Heart left ventricle (tissue), 16 donors: ENCODE measurements around the gene THAP5. TPM values are rescaled to one million over a fixed set of nuclear protein-coding genes. Genes with fewer than 3 reads are reported as not detected.

Source experiments
- ATAC-seq, 4 donors: fragments of 200-7000 bp; cut with Tn5 transposase; one replicate each; pipeline ENCODE4 v1.9.1; 2020 to 2022; ENCODE audit warnings: moderate library complexity in 4 of 4, mild to moderate bottlenecking in 3 of 4, moderate number of reproducible peaks in 1 of 4
- DNase-seq, 5 donors: peaks; one replicate each; pipeline ENCODE4 v3.0.0-alpha.2; 2020
- H3K27ac ChIP-seq, 12 donors: fragments of 200-600 bp; sonication (generic) in 4 of 12; one replicate each; pipeline versions ENCODE4 v1.5.0 to v1.8.0; 2016 to 2022; ENCODE audit warnings: mild to moderate bottlenecking in 2 of 12
- H3K27me3 ChIP-seq, 9 donors: fragments of 200-600 bp; sonication (generic) in 2 of 9; one replicate each; pipeline versions ENCODE4 v1.5.1 to v1.8.0; 2016 to 2022; ENCODE audit warnings: mild to moderate bottlenecking in 3 of 9
- H3K36me3 ChIP-seq, 9 donors: fragments of 200-600 bp; sonication (generic) in 2 of 9; one replicate each; pipeline versions ENCODE4 v1.5.0 to v1.8.0; 2018 to 2022; ENCODE audit warnings: mild to moderate bottlenecking in 2 of 9
- H3K4me1 ChIP-seq, 12 donors: fragments of 200-600 bp; sonication (generic) in 4 of 12; one replicate each; pipeline versions ENCODE4 v1.5.0 to v1.8.0; 2016 to 2022; ENCODE audit warnings: mild to moderate bottlenecking in 3 of 12
- H3K4me3 ChIP-seq, 12 donors: fragments of 200-600 bp; sonication (generic) in 4 of 12; one replicate each; pipeline versions ENCODE4 v1.5.0 to v1.8.0; 2017 to 2022; ENCODE audit warnings: mild to moderate bottlenecking in 9 of 12, moderate library complexity in 4 of 12
- H3K9me3 ChIP-seq, 12 donors: fragments of 200-600 bp; sonication (generic) in 4 of 12; one replicate each; pipeline versions ENCODE4 v1.5.0 to v1.8.0; 2016 to 2022; ENCODE audit warnings: mild to moderate bottlenecking in 1 of 12
- POLR2A ChIP-seq, 2 donors: fragments of 450-650 bp; IDR thresholded peaks; one replicate each; pipeline ENCODE4 v1.6.1; 2017; ENCODE audit warnings: antibody characterized with exemption in 2 of 2, mild to moderate bottlenecking in 2 of 2, moderate library complexity in 2 of 2
- WGBS, 4 donors: extraction: QIAGEN DNeasy Blood & Tissue Kit in 2 of 4; methylation state at CpG; one replicate each; pipeline versions ENCODE4 v1.1.5 to v1.1.7; 2013 to 2018; 5-methylcytosine and 5-hydroxymethylcytosine counted together
- intact Hi-C, 10 donors: fragments of 100-400 bp; cut with DNase I; formaldehyde crosslinking; loops; one replicate each; pipeline versions ENCODE4 v1.11.1 to v1.14.2; 2022
- long read RNA-seq, 3 donors: library from polyadenylated mRNA; unstranded; transcript quantifications; one replicate each; pipeline ENCODE4 v2.0.0, GENCODE V29; 2020 to 2021
- polyA plus RNA-seq, 2 donors: library from polyadenylated mRNA; stranded (reverse); fragments of 200-250 nt; gene quantifications; one replicate each; pipeline ENCODE4 v1.2.3, GENCODE V29; 2013
- total RNA-seq, 9 donors: library from RNA; depleted of rRNA in 2 of 9; stranded (reverse); fragments of >200 nt in 2 of 9; fragmentation: NEBNext Ultra II Directional in 3 of 9; extraction: Animal tissue kit (Norgen Biotek cat#: 25700) in 3 of 9; gene quantifications; one replicate each; pipeline versions ENCODE4 v1.1.0 to v1.2.4, GENCODE V29; 2016 to 2023
- TF ChIP-seq, protein P1 (sequence below), 12 donors: fragments of 200-600 bp; sonication (generic) in 4 of 12; IDR thresholded peaks; one replicate each; pipeline versions ENCODE4 v1.5.0 to v1.8.0; 2018 to 2022; ENCODE audit warnings: antibody characterized with exemption in 12 of 12, mild to moderate bottlenecking in 5 of 12
- donor health status: ischemic (EF 13 %, LVEDD 7.1; RV severe dilation, severe dysfunction).
- donor health status: healthy with polysubstance abuse.
- donor health status: DM: no; HTN: yes; CAD: no.
- donor health status: DM: no; HTN: no; CAD: no.
- donor health status: ischemic (EF 25% LVEDD 6.9; RV normal size, moderate dysfunction).
- donor health status: ischemic (EF 25% LVEDD 5.7; RV mildly dilated, moderate dysfunction).
- donor health status: healthy.
- donor health status: DM: yes; HTN: yes; CAD: no.
- donor health status: ischemic (EF 35%, LVEDD 5.7; RV mildly dilated, moderate dysfunction).
- donor health status: nonischemic (EF 11% LVEDD 7.7; RV severe dilation, severe dysfunction).
- donor health status: DM: yes; HTN: yes; CAD: no.
- donor health status: PGD.
- donor health status: ischemic (EF 29% LVEDD 5.4; RV normal size, mild dysfunction).
- donor health status: nonischemic (EF 23%, LVEDD 6.1; RV moderate dilation, normal function).

THAP5 gene, protein sequence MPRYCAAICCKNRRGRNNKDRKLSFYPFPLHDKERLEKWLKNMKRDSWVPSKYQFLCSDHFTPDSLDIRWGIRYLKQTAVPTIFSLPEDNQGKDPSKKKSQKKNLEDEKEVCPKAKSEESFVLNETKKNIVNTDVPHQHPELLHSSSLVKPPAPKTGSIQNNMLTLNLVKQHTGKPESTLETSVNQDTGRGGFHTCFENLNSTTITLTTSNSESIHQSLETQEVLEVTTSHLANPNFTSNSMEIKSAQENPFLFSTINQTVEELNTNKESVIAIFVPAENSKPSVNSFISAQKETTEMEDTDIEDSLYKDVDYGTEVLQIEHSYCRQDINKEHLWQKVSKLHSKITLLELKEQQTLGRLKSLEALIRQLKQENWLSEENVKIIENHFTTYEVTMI
- total RNA-seq (10 to 100 TPM; 22.3 to 34.4 (median 26.3) TPM), polyA plus RNA-seq (10 to 100 TPM in 1 of 2 donors, 1 to 10 TPM in 1; 7.6 to 16.3 TPM)
- long read RNA-seq, donor 1, transcript THAP5-203 (3 exons, 3,306 nt), result major isoform, 30 of 43 reads
- long read RNA-seq, donor 1, transcript THAP5-208 (2 exons, 880 nt), result minor isoform, 7 of 43 reads
- long read RNA-seq, donor 1, partial matches to known transcripts, result 1 of 43 reads
- long read RNA-seq, donor 1, other reads (novel, unspliced or antisense), result 2 of 43 reads
- long read RNA-seq, donor 2, transcript THAP5-208 (2 exons, 880 nt), result minor isoform, 7 of 47 reads
- long read RNA-seq, donor 2, transcript THAP5-203 (3 exons, 3,306 nt), result major isoform, 31 of 47 reads
- long read RNA-seq, donor 2, partial matches to known transcripts, result 0 of 47 reads
- long read RNA-seq, donor 2, other reads (novel, unspliced or antisense), result 6 of 47 reads
- long read RNA-seq, donor 3, transcript THAP5-203 (3 exons, 3,306 nt), result major isoform, 23 of 37 reads
- long read RNA-seq, donor 3, transcript THAP5-208 (2 exons, 880 nt), result minor isoform, 7 of 37 reads
- long read RNA-seq, donor 3, partial matches to known transcripts, result 0 of 37 reads
- long read RNA-seq, donor 3, other reads (novel, unspliced or antisense), result 2 of 37 reads

DNA sequence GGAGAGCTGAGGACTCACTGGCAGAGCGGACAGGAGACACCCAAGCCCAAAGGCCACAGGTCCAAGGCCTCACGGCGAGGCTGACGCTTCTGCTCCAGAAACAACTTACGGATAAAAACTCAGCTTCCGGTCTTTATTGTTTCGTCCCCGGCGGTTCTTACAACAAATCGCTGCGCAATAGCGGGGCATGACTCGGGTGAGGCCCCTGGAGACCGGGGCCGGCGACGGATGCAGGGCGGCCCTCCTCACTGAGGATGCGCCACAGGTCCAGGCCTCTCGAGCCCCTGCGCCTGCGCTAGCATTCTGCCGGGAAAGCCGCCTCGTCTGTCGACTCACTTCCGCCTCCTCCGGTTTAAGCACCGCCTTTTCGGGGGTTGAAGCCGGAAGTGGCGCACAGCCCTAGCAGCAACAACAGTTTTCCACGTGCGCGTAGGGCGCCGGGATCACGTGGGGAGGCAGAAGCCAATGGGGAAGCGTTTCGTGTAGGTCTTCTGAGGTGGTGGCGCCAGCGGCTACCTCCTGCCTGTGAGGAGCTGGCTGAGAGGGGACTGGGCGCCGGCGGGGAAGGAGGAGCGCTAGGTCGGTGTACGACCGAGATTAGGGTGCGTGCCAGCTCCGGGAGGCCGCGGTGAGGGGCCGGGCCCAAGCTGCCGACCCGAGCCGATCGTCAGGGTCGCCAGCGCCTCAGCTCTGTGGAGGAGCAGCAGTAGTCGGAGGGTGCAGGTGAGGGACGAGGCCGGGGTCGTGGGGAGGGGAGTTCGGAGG lies at the start of gene THAP5, which contains the start of gene DNAJB9:
Gene THAP5 (minus strand): TSS at position 326 of the 765 bp plus-strand sequence. CDS start 137 bp downstream, at position 189.
Gene DNAJB9 (plus strand): TSS at position 494 of the 765 bp plus-strand sequence. CDS start 1,853 bp downstream, outside the sequence.
- no peaks in the 10 kb centered on the region for H3K9me3 ChIP-seq
- WGBS, 4 donors, result 0 to 1% (median 0%) methylated on average over 45 to 65 of the region's 65 CpGs
- H3K4me1 ChIP-seq, result peaks cover 4 to 58% (median 36%) of the 10 kb centered on the region in 12 donors
- H3K27me3 ChIP-seq, result no peaks in the 10 kb centered on the region
- peak; percentile 91 to 95 for TF ChIP-seq POLR2A (IDR thresholded peaks at IDR 0.05)
- TF ChIP-seq, protein P1, sequence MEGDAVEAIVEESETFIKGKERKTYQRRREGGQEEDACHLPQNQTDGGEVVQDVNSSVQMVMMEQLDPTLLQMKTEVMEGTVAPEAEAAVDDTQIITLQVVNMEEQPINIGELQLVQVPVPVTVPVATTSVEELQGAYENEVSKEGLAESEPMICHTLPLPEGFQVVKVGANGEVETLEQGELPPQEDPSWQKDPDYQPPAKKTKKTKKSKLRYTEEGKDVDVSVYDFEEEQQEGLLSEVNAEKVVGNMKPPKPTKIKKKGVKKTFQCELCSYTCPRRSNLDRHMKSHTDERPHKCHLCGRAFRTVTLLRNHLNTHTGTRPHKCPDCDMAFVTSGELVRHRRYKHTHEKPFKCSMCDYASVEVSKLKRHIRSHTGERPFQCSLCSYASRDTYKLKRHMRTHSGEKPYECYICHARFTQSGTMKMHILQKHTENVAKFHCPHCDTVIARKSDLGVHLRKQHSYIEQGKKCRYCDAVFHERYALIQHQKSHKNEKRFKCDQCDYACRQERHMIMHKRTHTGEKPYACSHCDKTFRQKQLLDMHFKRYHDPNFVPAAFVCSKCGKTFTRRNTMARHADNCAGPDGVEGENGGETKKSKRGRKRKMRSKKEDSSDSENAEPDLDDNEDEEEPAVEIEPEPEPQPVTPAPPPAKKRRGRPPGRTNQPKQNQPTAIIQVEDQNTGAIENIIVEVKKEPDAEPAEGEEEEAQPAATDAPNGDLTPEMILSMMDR (IDR thresholded peaks at IDR 0.05), result peak in 4 of 12 donors; percentile 12 to 39 (median 16)
- ATAC-seq (peak; percentile 97 to 99 (median 98)), DNase-seq (peak; percentile 99 to 100 (median 99))
- peaks cover 0 to 46% (median 34%) of the 10 kb centered on the region in 9 donors for H3K36me3 ChIP-seq
- H3K4me3 ChIP-seq, result peak within 1 kb of the TSS; percentile 68 to 94 (median 78)
- intact Hi-C loops, result loop anchor here in 8 of 10 donors (1.0 to 5.0 kb wide), 3 partner anchors 42 to 43 kb away; partner anchors contain the start of gene PNPLA8 (in 8 of the 8)
- H3K27ac ChIP-seq, result peak within 1 kb of the TSS; percentile 92 to 99 (median 95)

DNA sequence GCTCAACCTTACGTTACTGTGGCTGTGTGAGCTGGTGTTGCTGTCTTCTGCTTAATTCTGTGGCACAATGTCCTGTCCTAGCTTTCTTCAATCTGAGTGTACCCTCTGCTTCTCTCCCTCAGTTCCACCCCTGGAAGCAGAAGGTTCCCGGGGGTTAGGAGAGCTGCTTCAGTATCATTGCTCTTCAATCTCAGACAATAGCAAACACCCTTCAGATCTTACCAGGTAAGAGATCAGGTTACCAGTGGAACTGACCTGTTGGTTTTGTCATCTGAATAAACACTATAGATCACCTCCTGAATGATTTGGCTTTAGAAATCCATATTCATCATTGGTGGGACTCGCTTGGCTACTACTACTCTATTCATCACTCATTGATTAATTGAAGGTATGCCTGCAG lies 48.5 kb upstream of the THAP5 start:
- no peak for DNase-seq
- WGBS, 4 donors, result 84 to 98% (median 92%) methylated on average over 3 of the region's 3 CpGs
- intact Hi-C loops, result no loop called here
- TF ChIP-seq, protein P1 (IDR thresholded peaks at IDR 0.05), result no peak
- no peak for TF ChIP-seq POLR2A (IDR thresholded peaks at IDR 0.05)
- H3K9me3 ChIP-seq, result no peaks in the 10 kb centered on the region
- no peaks in the 10 kb centered on the region for H3K27me3 ChIP-seq
- no peak for ATAC-seq
- H3K36me3 ChIP-seq, result no peaks in the 10 kb centered on the region
- no peak overlapping the region for H3K27ac ChIP-seq
- no peaks in the 10 kb centered on the region for H3K4me1 ChIP-seq
- no peak overlapping the region for H3K4me3 ChIP-seq

DNA sequence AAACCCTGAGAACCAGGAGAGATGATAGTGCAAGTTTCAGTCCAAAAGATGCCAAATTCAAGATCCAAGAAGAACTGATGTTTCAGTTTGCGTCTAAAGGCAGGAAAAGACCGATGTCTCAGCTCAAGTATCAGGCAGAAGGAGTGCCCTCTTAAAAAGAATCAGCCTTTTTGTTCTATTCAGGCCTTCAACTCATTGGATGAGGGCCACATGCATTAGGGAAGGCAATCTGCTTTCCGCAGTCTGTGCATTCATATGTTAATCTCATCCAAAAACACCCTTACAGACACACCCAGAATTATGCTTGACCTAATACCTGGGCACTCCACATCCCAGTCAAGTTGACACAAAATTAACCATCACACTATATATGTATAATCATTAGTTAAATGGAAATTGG lies 45.4 kb upstream of the THAP5 start:
- 77 to 85% (median 80%) methylated on average over 3 of the region's 3 CpGs for WGBS, 4 donors
- H3K9me3 ChIP-seq, result no peaks in the 10 kb centered on the region
- TF ChIP-seq POLR2A (IDR thresholded peaks at IDR 0.05), result no peak
- TF ChIP-seq, protein P1 (IDR thresholded peaks at IDR 0.05), result no peak
- no peak overlapping the region for H3K27ac ChIP-seq
- H3K4me1 ChIP-seq, result no peaks in the 10 kb centered on the region
- ATAC-seq (no peak), DNase-seq (no peak)
- H3K36me3 ChIP-seq, result no peaks in the 10 kb centered on the region
- H3K4me3 ChIP-seq, result no peak overlapping the region
- no peaks in the 10 kb centered on the region for H3K27me3 ChIP-seq
- intact Hi-C loops, result no loop called here
